GM18909 (cell line): Measurements from ENCODE around the gene SRRM1.
"Not testable (repeated sequence)": the region's sequence is repeated elsewhere in the genome, so short reads cannot be mapped to it uniquely, and the experiment has no call there.

Experiments used
- ATAC-seq: cut with Tn5 transposase; IDR thresholded peaks from one replicate; pipeline ENCODE4 v1.9.1; 2021; ENCODE audit warnings: mild to moderate bottlenecking; ENCODE audit not compliant: unreplicated experiment, poor library complexity

Gene SRRM1

GRCh38 chr1:24713736-24714135 lies 70.6 kb downstream of the SRRM1 start:
- no peak for ATAC-seq

- no peak for ATAC-seq
Observed at GRCh38 chr1:24714859-24715520, 71.9 kb downstream of the SRRM1 start.

GRCh38 chr1:24715658-24716057 lies 72.6 kb downstream of the SRRM1 start:
- no peak for ATAC-seq

- ATAC-seq: no peak
Observed at GRCh38 chr1:24717887-24718650, 75.0 kb downstream of the SRRM1 start.

- ATAC-seq: no peak
Observed at GRCh38 chr1:24720152-24720551, 77.0 kb downstream of the SRRM1 start.

- ATAC-seq: no peak
Observed at GRCh38 chr1:24721533-24721932, 78.4 kb downstream of the SRRM1 start.

GRCh38 chr1:24722073-24723035 lies 79.3 kb downstream of the SRRM1 start:
- not testable (repeated sequence) for ATAC-seq
